SH-SY5Y (cell line): ENCODE results near the gene OMD.

Experiments
- GATA2 ChIP-seq: IDR thresholded peaks from 2 replicates; pipeline ENCODE4 v1.6.1; 2011; ENCODE audit warnings: mild to moderate bottlenecking, low read depth, low read length
- GATA3 ChIP-seq: IDR thresholded peaks from 2 replicates; pipeline ENCODE4 v1.6.1; 2011; ENCODE audit warnings: low read depth, mild to moderate bottlenecking, low read length, moderate library complexity

GRCh38 chr9:92438900-92439526, 14.7 kb upstream of the OMD start:
- no peak for TF ChIP-seq GATA3
- no peak for TF ChIP-seq GATA2
